Posterior vena cava (tissue), 2 donors: ENCODE data around the gene CBLN4. TPM values are rescaled to one million over a fixed set of nuclear protein-coding genes. Genes with fewer than 3 reads are reported as not detected.

Experiments
- DNase-seq: peaks from one replicate; pipeline ENCODE4 v3.0.0-alpha.2; 2020; ENCODE audit warnings: low spot score
- intact Hi-C, 2 donors: fragments of 100-400 bp; cut with DNase I; formaldehyde crosslinking; loops; one replicate each; pipeline versions ENCODE4 v1.14.1 to v1.14.2; 2022 to 2023
- long read RNA-seq, 2 donors: library from polyadenylated mRNA; unstranded; transcript quantifications; one replicate each; pipeline ENCODE4 v2.0.0, GENCODE V29; 2020 to 2021
- total RNA-seq, 2 donors: library from RNA; stranded (reverse); fragmentation: NEBNext Ultra II Directional; extraction: Animal tissue kit (Norgen Biotek cat#: 25700); gene quantifications; one replicate each; pipeline ENCODE4 v1.2.1, GENCODE V29; 2021
- donor health status: DM: yes; HTN: yes; CAD: no.
- donor health status: DM: yes; HTN: yes; CAD: no.

The CBLN4 gene
- total RNA-seq, result under 1 TPM; 0.14 to 0.19 TPM
- long read RNA-seq, donor 1, result 0 reads
- long read RNA-seq, donor 2, result 0 reads

DNA sequence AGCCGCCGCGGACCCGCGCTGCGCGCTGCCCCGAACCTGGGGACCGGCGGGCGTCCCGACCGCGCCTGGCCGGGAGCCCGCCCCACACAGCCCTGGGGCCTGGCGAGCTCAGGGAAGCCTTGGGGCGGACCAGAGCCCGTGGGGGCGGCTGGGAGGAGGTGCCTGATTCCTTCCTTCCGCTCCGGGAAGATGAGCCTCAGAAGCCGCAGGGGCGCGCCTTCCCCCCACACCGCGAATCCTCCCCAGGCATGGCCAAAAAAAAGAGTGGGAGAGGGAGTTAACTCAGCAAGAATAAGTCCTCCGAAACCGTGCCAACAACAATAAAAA is at the start of gene CBLN4:
Gene CBLN4, minus strand, starts transcription at position 131 of the 327 bp plus-strand sequence. CDS start 1,348 bp downstream, outside the sequence.
- no peak for DNase-seq
- intact Hi-C loops, result no loop called here

DNA sequence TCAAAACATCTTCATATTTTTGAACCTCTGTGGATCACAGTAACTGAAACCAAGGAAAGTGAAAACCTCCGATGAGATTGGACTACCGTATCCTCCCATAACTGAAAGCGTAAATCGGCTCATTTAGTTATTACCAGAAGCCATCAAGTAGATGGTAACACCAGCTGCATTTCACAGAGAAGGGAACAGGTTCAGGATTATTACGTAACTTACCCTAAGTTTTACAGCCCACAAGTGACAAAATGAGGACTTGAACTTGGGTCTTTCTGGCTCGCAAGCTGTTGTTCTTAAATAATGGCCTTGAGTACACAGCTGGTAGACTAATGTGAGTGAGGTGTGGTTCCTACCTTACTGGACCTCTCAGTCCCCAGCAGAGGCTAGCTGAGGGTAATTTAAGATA is 37.9 kb upstream of the CBLN4 start:
- no peak for DNase-seq
- intact Hi-C loops, result no loop called here

DNA sequence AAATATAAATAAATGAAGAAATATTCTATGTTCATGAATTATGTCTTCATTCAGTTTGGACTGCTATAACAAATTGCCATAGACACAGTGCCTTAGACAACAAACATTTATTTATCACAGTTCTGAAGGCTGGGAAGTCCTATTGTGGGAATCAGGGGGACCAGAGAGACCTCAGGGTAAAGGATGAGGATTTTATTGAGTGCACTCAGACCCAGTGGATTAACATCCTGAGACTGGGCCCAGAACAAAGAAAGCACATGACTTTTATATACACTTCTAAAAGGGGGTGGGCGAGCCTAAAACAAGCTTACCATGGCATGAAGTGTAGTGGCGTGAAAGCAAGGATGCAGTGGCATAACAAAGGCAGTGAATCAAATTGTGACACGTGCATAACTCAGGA is 26.9 kb upstream of the CBLN4 start:
- intact Hi-C loops, result no loop called here
- no peak for DNase-seq

DNA sequence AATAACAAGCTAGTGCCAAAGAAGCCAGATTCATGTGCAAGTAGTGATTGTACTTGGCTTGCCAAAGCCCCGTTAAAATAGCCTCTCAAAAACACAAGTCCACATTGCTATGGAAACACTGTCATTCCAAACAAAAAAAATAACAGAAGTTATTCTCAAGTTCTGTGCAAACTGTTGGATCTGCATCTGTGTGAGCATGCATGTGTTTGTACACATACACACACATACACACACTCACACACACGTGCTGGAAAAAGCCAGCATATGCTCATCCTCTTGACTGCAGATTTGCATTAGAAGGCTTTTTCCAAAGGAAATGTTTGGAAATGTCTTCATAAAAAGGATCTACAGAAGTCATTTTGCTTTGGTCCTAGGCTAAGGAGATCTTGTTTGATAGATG is 13.4 kb upstream of the CBLN4 start:
- intact Hi-C loops, result no loop called here
- DNase-seq, result no peak

DNA sequence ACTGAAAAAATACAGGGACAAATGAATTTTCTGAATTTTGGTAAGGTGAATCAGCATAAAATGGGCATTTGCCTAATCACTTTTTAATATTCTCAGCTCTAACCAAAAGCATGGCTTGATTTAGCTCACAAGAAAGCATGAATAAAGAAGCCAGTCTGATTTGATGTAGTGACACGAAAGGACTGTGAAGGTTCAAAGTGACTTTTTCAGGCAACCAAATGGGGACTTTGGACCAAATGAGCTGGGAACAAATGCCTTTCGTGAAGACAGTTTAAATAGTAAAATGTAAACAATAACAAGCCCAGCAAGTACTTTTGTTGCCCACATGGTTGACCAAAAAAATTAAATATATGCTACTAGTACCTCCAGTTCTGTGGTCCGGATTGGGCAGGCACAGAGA is 12.9 kb upstream of the CBLN4 start:
- intact Hi-C loops, result no loop called here
- no peak for DNase-seq

DNA sequence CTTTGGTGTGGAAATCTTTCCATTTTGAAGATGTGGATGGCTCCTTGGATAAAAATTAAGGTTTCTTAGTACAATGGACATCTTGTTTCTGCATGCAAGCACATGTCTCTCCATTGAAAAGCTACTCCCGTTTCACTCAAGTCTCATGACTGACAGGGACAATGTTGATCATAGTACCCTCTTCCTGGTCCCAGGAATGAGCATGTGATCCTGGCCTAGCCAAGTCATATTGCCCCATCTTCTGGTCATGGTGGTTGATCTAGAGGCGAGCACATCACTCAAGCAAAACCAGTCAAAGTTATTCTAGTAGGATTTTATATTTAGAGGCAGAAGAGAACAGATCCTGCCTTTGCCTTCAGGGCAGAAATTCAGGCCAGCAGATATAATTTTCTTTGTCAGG is 12.2 kb upstream of the CBLN4 start:
- intact Hi-C loops, result no loop called here
- DNase-seq, result no peak

DNA sequence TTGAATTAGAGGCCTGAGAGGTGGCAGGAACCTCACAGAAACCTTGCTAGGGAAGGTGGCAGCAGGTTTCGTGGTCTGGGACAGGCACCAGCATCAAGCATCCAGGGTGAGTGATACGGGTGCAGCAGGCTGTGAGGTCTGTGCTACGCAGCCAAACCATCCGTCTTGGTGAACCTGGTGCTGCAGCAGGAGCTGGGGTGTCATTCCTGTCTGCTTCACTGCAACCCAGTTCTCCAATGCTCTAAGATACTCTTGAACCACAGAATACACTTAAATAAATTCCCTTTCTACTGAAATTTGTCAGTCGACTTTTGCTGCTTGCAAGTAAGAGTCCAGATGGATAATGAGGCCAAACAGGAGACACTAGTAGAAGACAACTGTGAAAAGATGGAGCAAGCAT is 9.7 kb upstream of the CBLN4 start:
- DNase-seq, result no peak
- intact Hi-C loops, result no loop called here

DNA sequence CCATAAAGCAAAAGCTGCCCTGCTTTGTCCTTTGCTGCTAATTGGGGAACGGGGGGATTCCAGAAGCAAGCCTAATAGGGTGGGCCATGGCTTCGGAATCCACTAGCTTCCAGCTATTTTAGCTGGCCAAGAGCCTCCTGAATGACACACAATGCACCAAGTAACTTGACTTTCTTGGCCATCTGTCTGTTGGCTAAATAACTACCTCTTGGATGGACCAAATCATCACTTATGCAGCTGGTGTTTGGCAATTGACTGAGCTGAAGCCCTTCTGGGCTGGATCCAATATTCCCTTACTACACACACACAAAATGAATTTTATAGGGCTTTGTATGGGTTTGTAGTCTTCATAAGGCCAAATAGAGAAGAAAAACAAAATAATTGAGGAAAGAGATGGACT is 8.8 kb upstream of the CBLN4 start:
- intact Hi-C loops, result no loop called here
- DNase-seq, result no peak

DNA sequence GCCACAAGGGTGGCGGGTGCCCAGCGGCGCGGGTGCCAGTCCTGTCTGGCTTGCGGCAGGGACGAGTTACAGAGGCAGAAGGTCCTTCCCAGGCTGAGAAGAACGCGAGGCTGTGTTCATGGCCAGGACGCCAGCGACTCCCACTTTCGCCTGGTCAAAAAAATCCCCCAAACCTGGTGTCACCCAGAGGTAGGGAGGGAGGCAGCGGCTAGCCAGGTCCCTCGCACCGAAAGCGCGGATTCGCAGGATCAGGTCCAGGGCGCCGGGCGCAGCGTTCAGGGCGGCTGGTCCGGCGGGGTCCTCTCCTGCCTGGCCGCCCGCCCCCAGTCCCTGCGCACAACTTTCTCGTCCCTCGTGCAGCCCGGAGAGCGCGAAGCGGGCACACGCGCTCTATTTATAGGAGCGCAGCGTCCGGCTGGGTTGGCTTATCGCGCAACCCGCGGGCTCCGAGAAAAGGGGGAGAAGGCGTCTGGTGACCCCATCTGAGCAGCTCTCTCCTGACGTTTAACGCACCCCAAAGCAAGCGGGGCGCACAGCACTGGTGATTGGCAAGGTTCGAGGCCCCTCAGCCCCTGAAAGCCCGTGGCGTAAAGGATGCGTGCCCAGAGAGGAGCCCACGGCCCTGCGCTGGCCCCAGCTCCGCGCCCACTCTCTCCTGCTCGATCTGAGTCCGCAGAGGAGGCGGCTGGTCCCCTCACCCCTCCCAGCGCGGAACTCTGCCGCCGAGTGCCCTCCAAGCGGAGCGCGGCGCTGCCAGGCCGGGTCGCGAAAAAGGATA is 519 bp downstream of the CBLN4 start:
- intact Hi-C loops, result no loop called here
- no peak for DNase-seq

DNA sequence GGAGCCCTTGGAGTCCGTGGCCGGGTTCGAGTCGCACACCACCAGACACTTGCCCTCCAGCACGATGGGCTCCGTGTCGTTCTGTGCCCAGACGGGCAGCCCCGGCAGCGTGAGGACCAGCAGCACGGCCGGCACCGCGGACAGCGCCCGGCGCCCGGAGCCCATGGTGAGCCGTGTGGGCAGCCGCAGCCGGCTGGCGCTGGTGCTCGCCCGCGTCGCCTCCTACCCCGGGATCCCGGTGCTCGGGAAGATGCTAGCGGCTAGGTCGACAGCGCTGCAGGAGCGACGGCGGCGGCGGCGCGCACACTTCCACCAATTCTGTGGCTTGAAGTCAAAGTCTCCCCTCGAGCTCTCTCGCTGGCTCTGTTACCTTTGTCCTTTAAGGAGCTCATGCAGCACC is 1.3 kb downstream of the CBLN4 start:
- DNase-seq, result no peak
- intact Hi-C loops, result no loop called here

DNA sequence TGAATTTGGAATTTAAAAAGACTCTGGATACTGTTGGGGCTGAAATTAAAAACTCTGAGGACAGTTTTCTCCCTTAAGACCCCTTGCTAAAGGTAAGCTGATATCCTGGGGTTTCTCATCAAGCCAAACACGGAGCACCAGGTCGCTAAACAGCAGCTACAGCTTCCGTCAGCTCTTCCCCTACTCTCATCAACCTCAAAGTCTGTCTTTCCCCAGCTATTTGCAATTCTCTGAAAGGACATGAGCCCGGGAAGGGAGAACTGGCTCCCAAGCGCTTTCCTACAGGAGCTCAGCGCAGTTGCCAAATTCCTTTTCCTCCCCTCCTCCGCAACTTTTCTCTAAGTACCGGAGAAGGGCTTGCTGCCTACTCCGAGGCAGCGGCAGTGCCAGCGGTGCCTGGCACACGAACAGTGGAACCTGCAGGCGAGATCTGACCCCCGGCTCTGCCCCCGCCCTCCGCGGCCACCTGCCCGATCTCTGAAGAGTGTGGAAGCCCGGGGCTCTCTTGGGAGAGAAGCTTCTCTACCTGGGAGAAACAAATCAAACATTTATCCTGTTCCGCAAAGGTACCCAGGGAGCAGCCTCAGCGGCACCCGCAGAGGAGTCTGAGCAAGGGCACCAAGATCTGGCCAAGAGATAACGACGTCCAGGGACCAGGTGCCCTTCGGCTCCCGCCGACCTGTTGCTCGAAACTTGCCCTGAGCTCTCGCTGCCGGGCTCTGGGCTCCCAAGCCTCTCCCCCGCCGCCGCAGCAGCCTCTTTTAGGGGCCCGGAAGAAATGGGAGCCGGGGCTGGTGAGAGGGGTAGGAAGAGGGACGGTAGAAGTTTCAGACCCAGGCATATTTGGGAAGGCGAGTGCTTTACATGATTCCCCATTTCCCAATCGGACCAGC is 2.2 kb downstream of the CBLN4 start:
- intact Hi-C loops, result no loop called here
- DNase-seq, result no peak

DNA sequence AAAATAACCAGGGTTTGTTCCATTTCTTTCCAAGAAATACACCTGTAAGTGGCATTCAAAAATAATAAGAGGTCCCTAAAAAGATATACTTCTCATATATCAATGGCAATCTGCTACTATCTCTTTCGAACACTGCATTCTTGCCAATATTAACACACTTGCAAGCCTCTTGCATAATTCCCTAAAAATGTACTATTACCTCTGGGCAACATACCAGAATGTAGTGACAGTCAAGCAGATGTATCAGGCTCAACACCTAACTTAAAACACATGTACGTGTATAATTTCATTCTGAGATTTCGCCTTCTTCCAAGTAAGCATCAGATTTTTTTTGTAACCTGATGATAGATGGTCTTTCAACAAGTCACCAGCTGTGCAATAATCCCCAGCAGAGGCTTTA is 3.4 kb downstream of the CBLN4 start:
- no peak for DNase-seq
- intact Hi-C loops, result no loop called here

DNA sequence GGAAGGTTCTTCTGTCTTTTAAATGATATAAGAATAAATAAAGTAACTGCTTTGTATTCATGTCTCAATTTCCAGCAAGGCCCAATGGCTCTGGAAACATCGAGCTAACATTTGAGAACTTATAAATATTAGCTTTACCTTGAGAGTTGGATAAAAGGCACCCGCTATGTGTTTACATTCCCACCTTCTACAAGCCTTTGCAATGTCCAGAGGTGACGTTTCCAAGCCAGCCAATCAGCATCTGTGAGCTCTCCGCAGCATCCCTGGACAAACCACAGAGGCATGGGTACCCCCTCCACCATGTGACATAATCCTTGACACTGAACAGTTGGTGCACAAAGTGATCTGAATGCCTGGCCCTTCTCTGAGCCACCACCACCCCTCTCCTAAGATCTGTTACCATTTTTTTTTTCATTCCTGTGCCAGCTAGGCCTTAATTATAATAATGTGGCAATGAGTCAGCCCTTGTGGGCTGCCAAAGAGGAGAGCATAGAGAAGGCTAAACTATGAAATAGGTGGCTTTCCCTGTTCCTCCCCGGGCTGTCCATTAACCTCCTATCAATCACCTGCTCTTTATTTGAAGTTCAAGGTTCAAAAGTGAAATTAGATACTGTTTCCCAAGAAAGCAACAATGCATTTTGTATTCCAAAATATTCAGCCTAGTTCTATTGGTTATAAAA is 4.1 kb downstream of the CBLN4 start:
- intact Hi-C loops, result no loop called here
- DNase-seq, result no peak

DNA sequence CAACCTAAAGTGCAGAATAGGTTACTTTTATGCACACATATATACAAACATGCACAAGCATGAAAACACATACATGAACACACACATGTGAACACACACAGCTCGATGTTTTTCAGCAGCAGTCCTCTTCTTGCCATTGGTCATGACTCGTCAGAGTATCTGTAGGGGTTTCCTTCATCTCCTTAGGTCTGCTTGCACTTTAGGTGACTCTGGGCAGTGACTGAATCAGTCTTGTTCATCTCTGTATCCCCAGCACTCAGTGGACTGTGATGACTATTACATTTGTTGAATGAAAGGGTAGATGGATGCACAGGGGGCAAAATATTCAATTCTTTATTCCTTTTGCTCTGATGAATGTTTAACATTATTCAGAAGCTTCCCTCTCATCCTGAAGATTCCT is 26.8 kb downstream of the CBLN4 start:
- DNase-seq, result no peak
- intact Hi-C loops, result no loop called here

DNA sequence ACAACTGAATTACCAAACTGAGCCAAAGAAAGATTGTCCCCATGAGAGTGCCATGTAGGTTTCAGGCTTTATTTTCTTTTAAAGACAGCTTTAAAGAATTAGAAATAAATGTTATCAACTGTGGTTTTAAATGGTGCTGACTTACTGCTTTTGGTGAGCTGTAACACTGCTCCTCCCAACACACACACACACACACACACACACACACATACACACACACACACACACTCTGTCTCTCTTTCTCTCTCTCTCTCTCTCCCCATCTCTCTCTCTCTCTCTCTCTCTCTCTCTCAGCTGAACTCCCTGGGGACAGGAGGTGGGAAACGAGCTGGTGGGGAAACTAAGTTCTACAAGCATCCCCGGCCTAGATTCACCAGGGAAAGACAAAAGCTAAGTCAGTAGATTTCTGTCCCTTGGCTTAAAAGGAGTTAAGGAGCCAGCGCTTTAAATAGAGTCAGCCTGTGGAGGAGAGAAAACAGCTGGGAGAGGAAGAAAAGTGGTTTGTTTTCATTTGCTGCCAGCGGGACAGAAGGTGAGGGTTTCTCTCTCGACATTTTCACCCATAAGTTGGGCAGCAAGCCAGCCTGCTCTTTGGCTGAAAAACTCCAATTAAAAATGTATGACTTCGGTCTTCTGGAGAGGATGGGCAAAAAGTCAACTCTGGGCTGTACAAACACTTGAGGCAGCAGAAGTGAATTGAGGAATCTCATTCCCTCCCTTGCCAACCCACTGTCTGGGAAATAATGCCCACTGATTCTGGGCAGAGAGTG is 27.4 kb downstream of the CBLN4 start:
- DNase-seq, result no peak
- intact Hi-C loops, result no loop called here

DNA sequence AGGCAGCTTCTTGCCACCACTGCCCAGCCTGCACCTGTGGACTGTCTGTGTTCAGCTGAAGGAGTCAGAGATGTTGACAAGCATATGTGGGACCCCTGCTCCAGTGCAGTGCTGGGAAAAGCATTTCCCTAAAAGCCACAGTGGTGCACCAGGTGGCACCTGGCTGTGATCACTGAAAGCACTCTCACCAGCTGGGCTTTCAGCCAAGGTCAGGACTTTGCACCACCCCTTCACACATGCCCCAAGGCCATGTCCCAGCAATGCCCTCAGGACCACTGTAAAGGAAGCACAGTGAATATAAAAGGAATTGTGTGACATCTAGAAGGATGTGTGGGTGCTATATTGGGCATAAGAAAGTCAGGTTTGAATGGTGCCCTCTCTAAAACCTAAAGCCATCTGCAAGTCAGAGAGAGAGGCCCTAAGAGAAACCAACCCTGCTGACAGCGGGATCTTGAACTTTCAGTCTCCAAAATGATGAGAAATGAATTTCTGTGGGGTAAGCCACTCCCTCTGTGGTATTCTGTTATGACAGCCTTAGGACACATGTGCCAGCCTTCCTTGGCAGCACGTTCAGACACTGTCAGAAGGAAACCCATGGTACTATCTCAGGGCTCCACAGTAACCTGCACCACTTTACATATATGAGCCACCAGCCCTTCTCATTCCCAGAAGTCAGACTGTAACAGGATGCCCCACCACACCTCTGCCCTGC is 30.7 kb downstream of the CBLN4 start:
- intact Hi-C loops, result no loop called here
- DNase-seq, result no peak

DNA sequence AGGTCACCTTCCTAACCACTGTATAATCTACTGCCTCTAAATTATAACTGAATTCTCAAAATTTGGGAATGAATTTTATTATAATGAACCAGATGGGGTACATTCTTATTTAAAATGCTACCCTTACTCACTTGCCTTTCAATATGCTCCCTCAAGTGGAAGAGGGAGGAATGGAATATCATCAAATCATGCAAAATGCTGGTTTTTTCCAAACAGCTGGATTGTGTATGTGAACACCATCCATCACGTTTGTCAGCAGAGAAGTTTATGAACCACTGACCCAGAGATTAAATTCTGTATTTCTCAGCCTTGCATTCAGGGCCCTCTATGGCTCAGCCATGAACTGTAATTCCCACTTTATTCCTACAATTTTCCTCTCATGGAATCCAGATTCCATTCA is 40.5 kb downstream of the CBLN4 start:
- intact Hi-C loops, result no loop called here
- DNase-seq, result no peak

DNA sequence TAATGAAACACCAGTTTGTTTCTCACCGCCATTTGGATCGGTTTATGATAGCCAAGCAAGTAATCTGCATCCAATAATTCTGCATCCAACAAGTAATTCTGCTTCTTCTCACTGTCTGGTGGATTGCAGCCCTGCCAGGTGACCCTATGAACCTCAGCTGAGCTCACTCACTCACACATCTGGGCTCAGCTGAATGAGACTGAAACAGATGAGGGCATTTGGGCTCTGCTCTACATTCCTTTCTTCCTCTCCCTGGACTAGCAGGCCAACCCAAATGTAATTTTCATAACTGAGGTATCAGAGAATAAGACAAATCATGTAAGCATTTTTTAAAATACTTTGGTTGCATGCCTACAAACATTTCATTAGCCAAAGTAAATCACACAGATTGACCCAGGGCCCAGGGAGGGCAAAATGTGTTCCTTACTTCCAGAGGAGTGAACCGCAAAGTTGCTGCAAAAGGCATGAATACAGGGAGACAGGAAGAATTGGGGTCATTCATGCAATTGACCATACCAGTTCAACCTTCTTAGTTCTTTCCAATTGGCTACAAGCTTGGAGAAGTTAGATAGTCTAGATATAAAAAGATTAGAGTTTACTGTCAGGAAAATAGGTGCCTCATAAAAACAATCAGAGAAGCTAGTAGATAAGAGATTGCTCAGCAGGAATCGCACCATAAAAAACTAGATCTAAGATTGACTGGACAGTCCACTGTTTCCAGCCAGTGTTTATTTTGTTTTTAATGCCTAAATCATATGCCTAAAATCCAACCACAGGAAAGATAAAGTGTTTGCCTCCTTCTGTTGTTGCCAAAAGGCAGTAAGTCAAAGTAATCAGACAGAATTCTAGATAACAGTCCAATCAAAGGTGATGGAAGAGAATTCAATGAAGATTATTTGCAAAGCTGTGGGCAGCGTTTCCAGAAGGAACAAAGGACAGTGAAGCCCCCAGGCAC is 43.7 kb downstream of the CBLN4 start:
- no peak for DNase-seq
- intact Hi-C loops, result no loop called here
